ENCODE results near the gene SDK1.

DNA sequence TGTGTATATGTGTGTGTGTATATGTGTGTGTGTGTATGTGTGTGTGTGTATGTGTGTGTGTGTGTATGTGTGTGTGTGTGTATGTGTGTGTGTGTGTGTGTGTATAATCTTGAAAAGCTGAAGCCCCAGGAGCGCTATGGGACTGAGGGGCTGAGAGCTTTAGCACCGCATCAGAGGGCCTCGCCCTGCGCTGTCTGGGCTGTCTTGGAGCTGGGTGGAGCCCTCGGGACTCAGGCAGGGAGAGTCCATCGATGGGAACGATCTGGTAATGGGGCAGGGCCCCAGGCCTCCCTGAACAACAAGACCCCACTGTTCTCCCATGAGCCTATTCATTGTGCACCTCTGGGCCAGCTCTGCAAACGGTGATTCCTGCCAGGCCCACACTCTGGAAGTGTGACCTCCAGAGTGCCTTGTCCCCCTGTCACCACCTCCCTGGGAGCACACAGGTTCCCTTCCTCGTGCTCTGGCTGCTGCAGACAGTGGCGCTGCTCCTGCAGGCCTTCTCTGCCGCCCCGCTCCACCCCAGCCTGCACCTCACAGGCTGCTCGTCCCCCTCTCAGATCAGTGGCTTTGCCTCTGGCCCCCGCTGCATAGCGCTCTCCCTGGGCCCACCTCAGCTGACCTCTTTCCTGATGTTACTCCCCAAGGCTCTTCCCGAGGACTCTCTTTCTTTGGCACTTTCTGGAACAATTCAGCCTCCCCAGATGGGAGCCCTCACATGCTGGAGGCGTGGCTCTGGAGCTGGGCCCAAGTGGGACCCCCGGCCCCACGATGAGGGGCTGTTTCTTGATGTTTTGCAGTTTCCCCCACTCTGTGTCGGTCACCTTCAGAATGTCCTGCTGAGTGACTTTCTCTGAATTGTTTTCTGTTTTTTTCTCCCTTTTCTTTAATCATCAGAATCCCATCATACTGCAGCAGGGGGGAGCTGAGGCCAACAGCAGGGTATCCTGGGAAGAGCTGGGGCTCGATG lies 838.9 kb downstream of the SDK1 start:
- TF ChIP-seq, protein P1, sequence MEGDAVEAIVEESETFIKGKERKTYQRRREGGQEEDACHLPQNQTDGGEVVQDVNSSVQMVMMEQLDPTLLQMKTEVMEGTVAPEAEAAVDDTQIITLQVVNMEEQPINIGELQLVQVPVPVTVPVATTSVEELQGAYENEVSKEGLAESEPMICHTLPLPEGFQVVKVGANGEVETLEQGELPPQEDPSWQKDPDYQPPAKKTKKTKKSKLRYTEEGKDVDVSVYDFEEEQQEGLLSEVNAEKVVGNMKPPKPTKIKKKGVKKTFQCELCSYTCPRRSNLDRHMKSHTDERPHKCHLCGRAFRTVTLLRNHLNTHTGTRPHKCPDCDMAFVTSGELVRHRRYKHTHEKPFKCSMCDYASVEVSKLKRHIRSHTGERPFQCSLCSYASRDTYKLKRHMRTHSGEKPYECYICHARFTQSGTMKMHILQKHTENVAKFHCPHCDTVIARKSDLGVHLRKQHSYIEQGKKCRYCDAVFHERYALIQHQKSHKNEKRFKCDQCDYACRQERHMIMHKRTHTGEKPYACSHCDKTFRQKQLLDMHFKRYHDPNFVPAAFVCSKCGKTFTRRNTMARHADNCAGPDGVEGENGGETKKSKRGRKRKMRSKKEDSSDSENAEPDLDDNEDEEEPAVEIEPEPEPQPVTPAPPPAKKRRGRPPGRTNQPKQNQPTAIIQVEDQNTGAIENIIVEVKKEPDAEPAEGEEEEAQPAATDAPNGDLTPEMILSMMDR (conservative IDR thresholded peaks at IDR 0.05), result no peak
- TF ChIP-seq ZFX (IDR thresholded peaks at IDR 0.05), result no peak
